GM12892 (cell line): ENCODE measurements around the gene TTLL4.

Experiments used
- POLR2A ChIP-seq: IDR thresholded peaks from 2 replicates; pipeline ENCODE4 v1.6.1; 2011; ENCODE audit warnings: low read depth, low read length, control low read depth
- POLR2AphosphoS5 ChIP-seq: IDR thresholded peaks from 2 replicates; pipeline ENCODE4 v1.6.1; 2011; ENCODE audit warnings: low read depth, low read length, control low read depth

DNA sequence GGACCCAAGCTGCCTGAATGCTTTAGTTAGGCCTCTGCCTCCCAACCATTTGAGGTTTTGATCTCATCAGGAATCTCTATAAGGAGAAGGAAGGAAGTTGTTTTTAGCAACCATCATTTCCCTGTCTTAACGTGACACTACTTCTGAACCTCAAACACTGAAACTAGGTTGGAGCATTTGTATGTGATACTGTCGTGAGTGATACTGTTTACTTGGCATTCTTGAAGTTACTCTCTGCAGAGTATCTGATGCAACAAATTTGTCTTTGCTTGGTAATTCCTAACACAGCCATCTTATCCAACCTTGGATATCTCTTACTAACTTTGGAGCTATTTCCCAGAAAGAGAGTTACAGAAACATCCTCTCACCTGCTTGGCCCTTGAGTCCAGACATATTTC lies 22.1 kb downstream of the TTLL4 start:
- no peak for TF ChIP-seq POLR2A
- TF ChIP-seq POLR2AphosphoS5 = no peak
